Brain microvascular endothelial cell (primary cell): ENCODE data around the gene PKHD1.

Experiments
- DNase-seq: peaks from one replicate; pipeline ENCODE4 v3.0.0-alpha.2; 2020
- H3K27ac ChIP-seq: fragments of 250-450 bp; sonication (Bioruptor Pico); 2 replicates; pipeline ENCODE4 v1.5.1; 2020; ENCODE audit warnings: mild to moderate bottlenecking, moderate library complexity
- H3K27me3 ChIP-seq: fragments of 250-450 bp; sonication (Bioruptor Pico); replicated peaks from 2 replicates; pipeline ENCODE4 v1.5.1; 2020; ENCODE audit warnings: mild to moderate bottlenecking
- H3K36me3 ChIP-seq: fragments of 250-450 bp; sonication (Bioruptor Pico); replicated peaks from 2 replicates; pipeline ENCODE4 v1.5.1; 2020; ENCODE audit warnings: mild to moderate bottlenecking
- H3K4me3 ChIP-seq: 2 replicates; pipeline ENCODE4 v1.5.1; 2011; ENCODE audit warnings: low read depth, mild to moderate bottlenecking, control low read depth, low read length, moderate library complexity
- in situ Hi-C: cut with HindIII; loops from 2 replicates; pipeline ENCODE4 v1.10.0; 2017; ENCODE audit warnings: low sequenced_read_pairs, low pct_ligation_motif_present
- TF ChIP-seq, protein P1 (sequence below): IDR thresholded peaks from 2 replicates; pipeline ENCODE4 v1.5.1; 2011; ENCODE audit warnings: low read depth, mild to moderate bottlenecking, moderate library complexity, low read length, control low read depth, inconsistent platforms; ENCODE audit errors: missing control alignments

The PKHD1 gene

GRCh38 chr6:52124126-52125121 lies 37.0 kb upstream of the PKHD1 start:
- Histone ChIP-seq H3K36me3 (no peaks in the 10 kb centered on the region), H3K4me3 (no peak overlapping the region), H3K27ac (no peak overlapping the region), H3K27me3 (no peaks in the 10 kb centered on the region)
- in situ Hi-C loops = no loop called here
- no peak for DNase-seq
- TF ChIP-seq, protein P1, sequence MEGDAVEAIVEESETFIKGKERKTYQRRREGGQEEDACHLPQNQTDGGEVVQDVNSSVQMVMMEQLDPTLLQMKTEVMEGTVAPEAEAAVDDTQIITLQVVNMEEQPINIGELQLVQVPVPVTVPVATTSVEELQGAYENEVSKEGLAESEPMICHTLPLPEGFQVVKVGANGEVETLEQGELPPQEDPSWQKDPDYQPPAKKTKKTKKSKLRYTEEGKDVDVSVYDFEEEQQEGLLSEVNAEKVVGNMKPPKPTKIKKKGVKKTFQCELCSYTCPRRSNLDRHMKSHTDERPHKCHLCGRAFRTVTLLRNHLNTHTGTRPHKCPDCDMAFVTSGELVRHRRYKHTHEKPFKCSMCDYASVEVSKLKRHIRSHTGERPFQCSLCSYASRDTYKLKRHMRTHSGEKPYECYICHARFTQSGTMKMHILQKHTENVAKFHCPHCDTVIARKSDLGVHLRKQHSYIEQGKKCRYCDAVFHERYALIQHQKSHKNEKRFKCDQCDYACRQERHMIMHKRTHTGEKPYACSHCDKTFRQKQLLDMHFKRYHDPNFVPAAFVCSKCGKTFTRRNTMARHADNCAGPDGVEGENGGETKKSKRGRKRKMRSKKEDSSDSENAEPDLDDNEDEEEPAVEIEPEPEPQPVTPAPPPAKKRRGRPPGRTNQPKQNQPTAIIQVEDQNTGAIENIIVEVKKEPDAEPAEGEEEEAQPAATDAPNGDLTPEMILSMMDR = no peak

- Histone ChIP-seq H3K27ac (no peak overlapping the region), H3K36me3 (no peaks in the 10 kb centered on the region), H3K4me3 (no peak overlapping the region), H3K27me3 (no peaks in the 10 kb centered on the region)
- TF ChIP-seq, protein P1 = no peak
- in situ Hi-C loops = no loop called here
- DNase-seq = no peak
Measured at GRCh38 chr6:52123251-52123650, 35.8 kb upstream of the PKHD1 start.

DNA sequence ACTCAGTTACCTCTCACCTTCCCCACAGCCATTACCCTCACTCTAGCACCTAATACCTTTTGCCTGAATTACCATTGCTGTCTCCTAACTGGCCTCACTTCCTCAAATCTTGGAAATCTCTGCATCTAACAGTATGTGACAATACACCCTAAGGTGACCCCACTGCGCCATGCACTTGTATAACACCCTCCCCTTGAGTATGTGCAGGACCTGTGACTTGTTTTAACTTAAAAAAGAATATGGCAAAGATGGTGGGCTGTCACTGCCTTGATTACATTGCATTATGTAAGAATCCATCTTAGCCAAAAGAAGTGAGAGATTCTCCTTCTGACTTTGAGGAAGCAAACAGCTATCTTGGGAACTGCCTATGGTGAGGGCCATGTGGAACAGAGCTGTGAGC lies 29.9 kb upstream of the PKHD1 start:
- in situ Hi-C loops = no loop called here
- DNase-seq = no peak
- H3K4me3 ChIP-seq = no peak overlapping the region
- no peaks in the 10 kb centered on the region for H3K27me3 ChIP-seq
- H3K27ac ChIP-seq = no peak overlapping the region
- H3K36me3 ChIP-seq = no peaks in the 10 kb centered on the region
- TF ChIP-seq, protein P1 = no peak

- no peak for DNase-seq
- in situ Hi-C loops = no loop called here
- no peak overlapping the region for H3K27ac ChIP-seq
- no peak overlapping the region for H3K4me3 ChIP-seq
- TF ChIP-seq, protein P1 = no peak
- no peaks in the 10 kb centered on the region for H3K27me3 ChIP-seq
- H3K36me3 ChIP-seq = no peaks in the 10 kb centered on the region
Measured at GRCh38 chr6:52116605-52116948, 29.2 kb upstream of the PKHD1 start.

DNA sequence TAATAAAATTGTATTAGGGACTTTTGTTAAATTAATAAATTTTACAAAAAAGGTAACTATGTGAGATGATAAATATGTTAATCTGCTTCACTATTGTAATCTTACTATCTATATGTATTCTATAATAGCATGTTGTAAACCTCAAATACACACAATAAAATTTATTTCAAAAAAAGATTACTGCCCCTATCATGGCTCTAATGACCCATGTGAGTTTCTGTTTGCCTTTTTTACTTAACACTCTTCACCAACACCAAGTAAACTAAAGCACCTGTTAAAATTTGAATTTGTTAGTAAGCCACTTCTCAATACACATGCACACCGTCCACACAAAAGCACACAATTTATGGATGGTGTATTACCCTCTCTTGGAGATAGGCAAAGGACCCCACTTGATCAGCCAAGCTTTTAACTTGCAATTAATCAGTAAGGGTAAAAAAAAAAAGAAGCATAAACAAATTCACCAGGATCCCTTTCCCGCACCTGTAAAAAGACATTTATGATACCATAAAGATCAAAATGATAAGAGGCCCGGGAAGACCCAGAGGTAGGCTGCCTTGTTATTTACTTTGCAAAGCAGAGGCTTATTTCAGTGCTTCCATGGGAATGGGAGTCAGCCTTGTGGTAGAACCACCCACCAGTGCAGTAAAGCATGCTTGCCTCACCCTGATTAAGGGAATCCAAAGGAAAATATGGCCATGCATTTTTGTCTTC lies 28.6 kb upstream of the PKHD1 start:
- H3K27ac ChIP-seq = no peak overlapping the region
- H3K27me3 ChIP-seq = no peaks in the 10 kb centered on the region
- H3K36me3 ChIP-seq = no peaks in the 10 kb centered on the region
- DNase-seq = no peak
- in situ Hi-C loops = no loop called here
- H3K4me3 ChIP-seq = no peak overlapping the region
- TF ChIP-seq, protein P1 = no peak
